ENCODE measurements around the gene SCAP. TPM values are rescaled to one million over a fixed set of nuclear protein-coding genes. Genes with fewer than 3 reads are reported as not detected.

The SCAP gene
- total RNA-seq, 2 experiments from 2014 or later = 44.5 to 44.6 TPM

GRCh38 chr3:47410417-47410720 is 65.4 kb downstream of the SCAP start:
- H3K27me3 Mint-ChIP-seq = no peaks in the 10 kb centered on the region
- H3K27ac Mint-ChIP-seq = no peak overlapping the region
- intact Hi-C loops (cut with micrococcal nuclease) = no loop called here
- H3K4me3 Mint-ChIP-seq = no peak overlapping the region
- H3K4me1 Mint-ChIP-seq (ENCODE audit: low read depth) = no peaks in the 10 kb centered on the region
- H3K36me3 Mint-ChIP-seq = peaks cover 26% of the 10 kb centered on the region
- CTCF ChIA-PET = interaction anchor here (1.0 kb wide), 1 partner anchor 11 kb away, joined by 3 read pairs; no protein-coding TSS in a partner anchor
- DNase-seq = no peak
- POLR2A ChIA-PET = no interaction called here
- no peaks in the 10 kb centered on the region for H3K9me3 Mint-ChIP-seq

- intact Hi-C loops (cut with micrococcal nuclease) = no loop called here
- no peaks in the 10 kb centered on the region for H3K27me3 Mint-ChIP-seq
Measured at GRCh38 chr3:47409688-47410416, 65.9 kb downstream of the SCAP start.

GRCh38 chr3:47409284-47409683 is 66.5 kb downstream of the SCAP start:
- no peaks in the 10 kb centered on the region for H3K4me1 Mint-ChIP-seq (ENCODE audit: low read depth)
- H3K9me3 Mint-ChIP-seq = no peaks in the 10 kb centered on the region
- intact Hi-C loops (cut with micrococcal nuclease) = no loop called here
- no peaks in the 10 kb centered on the region for H3K27me3 Mint-ChIP-seq
- peaks cover 26% of the 10 kb centered on the region for H3K36me3 Mint-ChIP-seq
- POLR2A ChIA-PET = no interaction called here
- CTCF ChIA-PET = interaction anchor here (0.8 to 1.4 kb wide), 2 partner anchors 12 to 1150 kb away, joined by 3 to 6 read pairs; no protein-coding TSS in a partner anchor
- DNase-seq = no peak
- H3K27ac Mint-ChIP-seq = no peak overlapping the region
- H3K4me3 Mint-ChIP-seq = no peak overlapping the region

More at GRCh38 chr3:47409688-47410416, 65.9 kb downstream of the SCAP start:
- H3K27ac Mint-ChIP-seq = no peak overlapping the region
- no peak for DNase-seq
- CTCF ChIA-PET = interaction anchor here (0.8 to 1.4 kb wide), 3 partner anchors 11 to 1150 kb away, joined by 3 to 6 read pairs (median 3); no protein-coding TSS in a partner anchor
- H3K9me3 Mint-ChIP-seq = no peaks in the 10 kb centered on the region
- no peak overlapping the region for H3K4me3 Mint-ChIP-seq
- peaks cover 26% of the 10 kb centered on the region for H3K36me3 Mint-ChIP-seq
- POLR2A ChIA-PET = no interaction called here
- no peaks in the 10 kb centered on the region for H3K4me1 Mint-ChIP-seq (ENCODE audit: low read depth)

- Mint-ChIP-seq H3K27me3 (no peaks in the 10 kb centered on the region), H3K9me3 (no peaks in the 10 kb centered on the region), H3K4me1 (ENCODE audit: low read depth) (no peaks in the 10 kb centered on the region), H3K36me3 (peaks cover 24% of the 10 kb centered on the region), H3K4me3 (no peak overlapping the region), H3K27ac (no peak overlapping the region)
- CTCF ChIA-PET = interaction anchor here (1.4 kb wide), 1 partner anchor 12 kb away, joined by 6 read pairs; no protein-coding TSS in a partner anchor
- DNase-seq = no peak
- intact Hi-C loops (cut with micrococcal nuclease) = no loop called here
- POLR2A ChIA-PET = no interaction called here
Measured at GRCh38 chr3:47408839-47409229, 66.9 kb downstream of the SCAP start.

GRCh38 chr3:47407896-47408838 is 67.6 kb downstream of the SCAP start:
- no peak overlapping the region for H3K4me3 Mint-ChIP-seq
- H3K36me3 Mint-ChIP-seq = peaks cover 21% of the 10 kb centered on the region
- no peaks in the 10 kb centered on the region for H3K27me3 Mint-ChIP-seq
- no peaks in the 10 kb centered on the region for H3K9me3 Mint-ChIP-seq
- intact Hi-C loops (cut with micrococcal nuclease) = no loop called here
- H3K27ac Mint-ChIP-seq = no peak overlapping the region
- ChIA-PET CTCF (interaction anchor here (0.6 to 1.4 kb wide), 3 partner anchors 8 to 379 kb away, joined by 3 to 6 read pairs (median 3); no protein-coding TSS in a partner anchor), POLR2A (no interaction called here)
- DNase-seq = no peak
- H3K4me1 Mint-ChIP-seq (ENCODE audit: low read depth) = no peaks in the 10 kb centered on the region

GRCh38 chr3:47407237-47407636 is 68.5 kb downstream of the SCAP start:
- intact Hi-C loops (cut with micrococcal nuclease) = no loop called here
- no peak overlapping the region for H3K27ac Mint-ChIP-seq
- H3K27me3 Mint-ChIP-seq = no peaks in the 10 kb centered on the region
- H3K4me1 Mint-ChIP-seq (ENCODE audit: low read depth) = no peaks in the 10 kb centered on the region
- no peaks in the 10 kb centered on the region for H3K9me3 Mint-ChIP-seq
- no peak overlapping the region for H3K4me3 Mint-ChIP-seq
- DNase-seq = no peak
- H3K36me3 Mint-ChIP-seq = peaks cover 17% of the 10 kb centered on the region
- ChIA-PET CTCF (interaction anchor here (0.6 to 1.1 kb wide), 2 partner anchors 9 to 378 kb away, joined by 3 read pairs; no protein-coding TSS in a partner anchor), POLR2A (no interaction called here)

GRCh38 chr3:47406762-47407149 is 69.0 kb downstream of the SCAP start:
- intact Hi-C loops (cut with micrococcal nuclease) = no loop called here
- Mint-ChIP-seq H3K9me3 (no peaks in the 10 kb centered on the region), H3K4me3 (no peak overlapping the region), H3K36me3 (peaks cover 16% of the 10 kb centered on the region), H3K4me1 (ENCODE audit: low read depth) (no peaks in the 10 kb centered on the region), H3K27me3 (no peaks in the 10 kb centered on the region), H3K27ac (no peak overlapping the region)
- POLR2A ChIA-PET = no interaction called here
- no peak for DNase-seq
- CTCF ChIA-PET = interaction anchor here (1.1 to 1.8 kb wide), 2 partner anchors 9 to 15 kb away, joined by 3 to 5 read pairs; no protein-coding TSS in a partner anchor

- Mint-ChIP-seq H3K36me3 (peaks cover 10% of the 10 kb centered on the region), H3K27me3 (no peaks in the 10 kb centered on the region), H3K4me3 (no peak overlapping the region), H3K9me3 (no peaks in the 10 kb centered on the region), H3K27ac (no peak overlapping the region), H3K4me1 (ENCODE audit: low read depth) (no peaks in the 10 kb centered on the region)
- intact Hi-C loops (cut with micrococcal nuclease) = no loop called here
- ChIA-PET CTCF (interaction anchor here (1.8 kb wide), 1 partner anchor 16 kb away, joined by 5 read pairs; no protein-coding TSS in a partner anchor), POLR2A (no interaction called here)
- no peak for DNase-seq
Measured at GRCh38 chr3:47405820-47406761, 69.7 kb downstream of the SCAP start.

GRCh38 chr3:47404955-47405790 is 70.6 kb downstream of the SCAP start:
- Mint-ChIP-seq H3K4me1 (ENCODE audit: low read depth) (no peaks in the 10 kb centered on the region), H3K27ac (no peak overlapping the region), H3K9me3 (no peaks in the 10 kb centered on the region), H3K27me3 (no peaks in the 10 kb centered on the region), H3K36me3 (peaks cover 11% of the 10 kb centered on the region), H3K4me3 (no peak overlapping the region)
- POLR2A ChIA-PET = no interaction called here
- no peak for DNase-seq
- CTCF ChIA-PET = interaction anchor here (1.8 kb wide), 1 partner anchor 17 kb away, joined by 5 read pairs; no protein-coding TSS in a partner anchor
- intact Hi-C loops (cut with micrococcal nuclease) = no loop called here

- ChIA-PET POLR2A (no interaction called here), CTCF (no interaction called here)
- no peak overlapping the region for H3K27ac Mint-ChIP-seq
- H3K36me3 Mint-ChIP-seq = peaks cover 6% of the 10 kb centered on the region
- no peak for DNase-seq
- intact Hi-C loops (cut with micrococcal nuclease) = no loop called here
- no peaks in the 10 kb centered on the region for H3K27me3 Mint-ChIP-seq
- H3K9me3 Mint-ChIP-seq = no peaks in the 10 kb centered on the region
- H3K4me3 Mint-ChIP-seq = no peak overlapping the region
- H3K4me1 Mint-ChIP-seq (ENCODE audit: low read depth) = no peaks in the 10 kb centered on the region
Measured at GRCh38 chr3:47404431-47404876, 71.3 kb downstream of the SCAP start.

All from activated CD4-positive, alpha-beta memory T cell treated with anti-CD3 and anti-CD28 coated beads for 36 hours (primary cell).